DOHH2 (cell line): ENCODE results near the gene MPDZ.

Experiments used
- H3F3A ChIP-seq: fragments of 200-600 bp; sonication (generic), shearing (Covaris generic); 2 replicates; pipeline ENCODE4 v1.6.0; 2016; ENCODE audit warnings: antibody characterized with exemption, mild to moderate bottlenecking; ENCODE audit not compliant: control insufficient read depth, insufficient read depth
- H3K27ac ChIP-seq: fragments of 200-600 bp; sonication (generic); 2 replicates; pipeline ENCODE4 v1.5.1; 2014; ENCODE audit warnings: low read depth, mild to moderate bottlenecking, low read length, moderate library complexity
- H3K27me3 ChIP-seq: fragments of 200-600 bp; sonication (generic); 2 replicates; pipeline ENCODE4 v1.6.1; 2014; ENCODE audit warnings: mild to moderate bottlenecking, low read length, mixed read lengths; ENCODE audit not compliant: control insufficient read depth
- H3K36me3 ChIP-seq: fragments of 200-600 bp; sonication (generic); 2 replicates; pipeline ENCODE4 v1.6.1; 2014; ENCODE audit warnings: mild to moderate bottlenecking, low read length, moderate library complexity, mixed read lengths; ENCODE audit not compliant: control insufficient read depth
- H3K4me1 ChIP-seq: fragments of 200-600 bp; sonication (generic); 2 replicates; pipeline ENCODE4 v1.6.1; 2014; ENCODE audit warnings: mild to moderate bottlenecking, low read length, mixed read lengths; ENCODE audit not compliant: control insufficient read depth
- H3K4me2 ChIP-seq: fragments of 200-600 bp; sonication (generic); 2 replicates; pipeline ENCODE4 v1.6.0; 2014; ENCODE audit warnings: mild to moderate bottlenecking, low read length, moderate library complexity
- H3K4me3 ChIP-seq: fragments of 200-600 bp; sonication (generic); 2 replicates; pipeline ENCODE4 v1.5.1; 2014; ENCODE audit warnings: mild to moderate bottlenecking, low read length, mixed read lengths
- H3K79me2 ChIP-seq: fragments of 200-600 bp; sonication (generic); 2 replicates; pipeline ENCODE4 v1.6.1; 2014; ENCODE audit warnings: mild to moderate bottlenecking, low read length, mixed read lengths; ENCODE audit not compliant: control insufficient read depth
- H3K9me2 ChIP-seq: fragments of 200-600 bp; sonication (generic); replicated peaks from 2 replicates; pipeline ENCODE4 v1.6.1; 2014; ENCODE audit warnings: mild to moderate bottlenecking, low read length, mixed read lengths; ENCODE audit not compliant: control insufficient read depth
- H3K9me3 ChIP-seq: fragments of 200-600 bp; sonication (generic); 2 replicates; pipeline ENCODE4 v1.6.1; 2014; ENCODE audit warnings: antibody characterized with exemption, low read length, mixed read lengths; ENCODE audit not compliant: control insufficient read depth, insufficient read depth
- H4K20me1 ChIP-seq: fragments of 200-600 bp; sonication (generic); 2 replicates; pipeline ENCODE4 v1.6.0; 2014; ENCODE audit warnings: low read depth, mild to moderate bottlenecking, antibody characterized with exemption, low read length, moderate library complexity; ENCODE audit not compliant: control insufficient read depth, insufficient read depth
- CTCF ChIP-seq: fragments of 200-600 bp; sonication (generic); IDR thresholded peaks from one replicate; pipeline ENCODE4 v1.5.1; 2014; ENCODE audit warnings: antibody characterized with exemption, mild to moderate bottlenecking, low read depth, low read length; ENCODE audit not compliant: poor library complexity, severe bottlenecking
- EZH2phosphoT487 ChIP-seq: fragments of 200-600 bp; sonication (generic); IDR thresholded peaks from 2 replicates; pipeline ENCODE4 v1.6.1; 2017; ENCODE audit warnings: borderline replicate concordance, mild to moderate bottlenecking, antibody characterized with exemption, low read length, moderate library complexity, mixed read lengths

MPDZ gene

GRCh38 chr9:13127131-13127530 lies 152.4 kb downstream of the MPDZ start:
- H3K27ac ChIP-seq: no peak overlapping the region
- no peaks in the 10 kb centered on the region for H3K79me2 ChIP-seq
- no peaks in the 10 kb centered on the region for H4K20me1 ChIP-seq
- no peak overlapping the region for H3K4me2 ChIP-seq
- no peaks in the 10 kb centered on the region for H3K27me3 ChIP-seq
- no peak for TF ChIP-seq CTCF
- TF ChIP-seq EZH2phosphoT487: no peak
- H3K9me2 ChIP-seq: no peaks in the 10 kb centered on the region
- H3K36me3 ChIP-seq: no peaks in the 10 kb centered on the region
- H3K4me3 ChIP-seq: no peak overlapping the region
- no peaks in the 10 kb centered on the region for H3K4me1 ChIP-seq
- H3K9me3 ChIP-seq: no peaks in the 10 kb centered on the region
- H3F3A ChIP-seq: no peaks in the 10 kb centered on the region

DNA sequence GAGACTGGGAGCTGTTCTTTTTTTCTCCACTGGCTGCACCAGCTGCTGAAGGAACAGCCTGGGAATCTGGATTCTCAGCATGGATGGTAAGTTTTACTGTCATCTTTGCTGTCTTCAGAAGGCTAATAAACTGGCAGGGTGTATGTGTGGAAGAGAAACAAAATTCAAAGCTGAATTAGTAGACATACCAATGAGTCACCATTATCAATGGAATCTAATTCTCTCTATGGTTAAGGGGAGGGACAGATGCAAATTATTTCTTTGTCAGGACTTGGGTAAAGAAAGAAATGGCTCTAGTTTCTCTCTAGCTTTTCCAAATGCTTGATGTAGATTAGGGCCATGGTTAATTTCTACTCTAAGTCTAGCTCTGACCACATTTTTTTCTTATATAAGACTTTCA lies 154.2 kb downstream of the MPDZ start:
- Histone ChIP-seq H3K27me3 (no peaks in the 10 kb centered on the region), H3K9me2 (no peaks in the 10 kb centered on the region)
- no peak for TF ChIP-seq EZH2phosphoT487
- TF ChIP-seq CTCF: no peak

DNA sequence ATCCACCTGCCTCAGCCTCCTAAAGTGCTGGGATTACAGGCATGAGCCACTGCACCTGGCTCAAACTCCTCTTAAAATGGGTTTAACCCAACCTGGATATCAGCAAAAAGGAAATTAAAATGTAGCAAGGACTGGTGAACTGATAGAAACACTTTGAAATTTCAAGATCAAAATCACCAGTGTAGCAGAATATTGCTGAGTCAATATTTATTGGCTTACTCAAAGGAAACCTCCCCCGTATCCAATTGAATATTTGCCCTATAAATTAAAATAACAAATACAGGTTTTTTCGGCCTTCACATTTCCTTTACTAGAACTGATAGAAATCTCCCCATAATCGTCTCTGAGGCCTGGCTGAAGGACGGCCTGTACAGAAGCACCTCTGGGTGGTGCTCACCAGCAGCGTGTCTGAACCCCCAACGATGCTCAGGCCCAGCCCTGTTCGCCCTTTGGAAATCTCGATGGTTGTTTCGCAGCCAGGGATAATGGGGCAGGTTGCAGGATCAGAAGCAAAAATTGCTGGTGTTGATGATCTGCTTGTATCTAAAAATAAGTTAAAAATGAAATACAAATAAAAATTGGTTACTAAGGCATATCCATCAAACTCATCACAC lies 156.6 kb downstream of the MPDZ start:
- Histone ChIP-seq H3K27ac (no peak overlapping the region), H3K4me2 (no peak overlapping the region), H3K9me2 (no peaks in the 10 kb centered on the region; the same call in 1 of the 2 replicates), H3F3A (no peaks in the 10 kb centered on the region), H3K4me1 (no peaks in the 10 kb centered on the region), H3K79me2 (no peaks in the 10 kb centered on the region), H3K27me3 (no peaks in the 10 kb centered on the region), H4K20me1 (no peaks in the 10 kb centered on the region), H3K9me3 (no peaks in the 10 kb centered on the region), H3K4me3 (no peak overlapping the region), H3K36me3 (no peaks in the 10 kb centered on the region)
- no peak for TF ChIP-seq CTCF
- TF ChIP-seq EZH2phosphoT487: no peak

More for the DNA sequence above, 154.2 kb downstream of the MPDZ start:
- no peaks in the 10 kb centered on the region for H3K36me3 ChIP-seq
- no peaks in the 10 kb centered on the region for H3K9me3 ChIP-seq
- H3K27ac ChIP-seq: no peak overlapping the region
- no peaks in the 10 kb centered on the region for H3K79me2 ChIP-seq
- H4K20me1 ChIP-seq: no peaks in the 10 kb centered on the region
- no peak overlapping the region for H3K4me2 ChIP-seq
- H3K4me3 ChIP-seq: no peak overlapping the region
- H3F3A ChIP-seq: no peaks in the 10 kb centered on the region
- H3K4me1 ChIP-seq: no peaks in the 10 kb centered on the region
